SK-N-MC (cell line): ENCODE data around the gene MREG.

Experiments used
- EZH2 ChIP-seq: fragments of 200-600 bp; sonication (generic); IDR thresholded peaks from one replicate; pipeline ENCODE4 v1.6.1; 2017; ENCODE audit warnings: antibody characterized with exemption
- POLR2AphosphoS5 ChIP-seq: IDR thresholded peaks from 2 replicates; pipeline ENCODE4 v1.6.1; 2012; ENCODE audit warnings: mild to moderate bottlenecking, low read depth, low read length, borderline replicate concordance

DNA sequence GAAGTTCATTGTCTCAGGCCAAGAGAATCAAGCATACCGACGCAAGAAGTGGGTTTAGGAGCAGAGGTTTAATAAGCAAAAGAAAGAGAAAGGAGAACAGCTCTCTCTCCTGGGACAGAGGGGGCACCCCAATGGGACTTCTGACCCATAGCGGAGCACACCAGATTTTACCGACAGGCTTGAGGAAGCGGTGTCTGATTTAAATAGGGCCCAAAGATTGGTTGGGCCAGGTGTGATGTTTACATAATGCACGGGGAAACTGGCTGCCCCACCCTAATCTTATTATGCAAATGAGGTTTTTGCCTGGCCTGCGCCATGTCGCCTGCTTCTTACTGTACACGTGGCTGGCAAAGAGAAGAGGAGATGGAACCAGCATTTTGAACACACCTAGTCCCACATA, 106.2 kb downstream of the MREG start:
- TF ChIP-seq EZH2, result no peak
- TF ChIP-seq POLR2AphosphoS5, result no peak
